HG02623 (cell line): ENCODE data around the gene SLC27A3.
A peak's percentile ranks its signal among the peaks of the same experiment; 100 is the strongest.

Experiments used
- ATAC-seq: cut with Tn5 transposase; IDR thresholded peaks from one replicate; pipeline ENCODE4 v1.9.1; 2021; ENCODE audit warnings: moderate library complexity; ENCODE audit not compliant: unreplicated experiment

The SLC27A3 gene

GRCh38 chr1:153796786-153797659, 21.8 kb downstream of the SLC27A3 start:
- no peak for ATAC-seq

- ATAC-seq = no peak
These were observed 23.2 kb downstream of the SLC27A3 start for GRCh38 chr1:153798468-153798780.

DNA sequence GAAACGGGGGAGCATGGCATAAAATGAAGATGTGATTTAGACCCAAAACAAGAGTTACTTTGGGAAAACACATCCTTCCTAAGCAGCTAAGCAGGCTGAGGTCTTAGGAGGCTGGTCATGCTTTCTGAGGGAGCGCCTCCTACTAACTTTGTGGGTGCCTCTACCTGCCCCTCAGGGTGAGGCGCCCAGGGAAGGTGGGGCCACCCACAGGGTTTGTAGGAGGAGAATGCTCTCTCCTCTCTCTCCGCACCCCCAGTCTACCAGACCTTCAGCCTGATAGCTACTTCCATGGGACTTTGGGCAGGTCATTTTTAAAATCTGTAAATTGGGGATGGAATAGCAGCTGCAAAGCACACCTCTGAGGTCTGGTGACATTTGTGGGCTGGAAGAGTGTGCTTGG, 23.8 kb downstream of the SLC27A3 start:
- no peak for ATAC-seq

DNA sequence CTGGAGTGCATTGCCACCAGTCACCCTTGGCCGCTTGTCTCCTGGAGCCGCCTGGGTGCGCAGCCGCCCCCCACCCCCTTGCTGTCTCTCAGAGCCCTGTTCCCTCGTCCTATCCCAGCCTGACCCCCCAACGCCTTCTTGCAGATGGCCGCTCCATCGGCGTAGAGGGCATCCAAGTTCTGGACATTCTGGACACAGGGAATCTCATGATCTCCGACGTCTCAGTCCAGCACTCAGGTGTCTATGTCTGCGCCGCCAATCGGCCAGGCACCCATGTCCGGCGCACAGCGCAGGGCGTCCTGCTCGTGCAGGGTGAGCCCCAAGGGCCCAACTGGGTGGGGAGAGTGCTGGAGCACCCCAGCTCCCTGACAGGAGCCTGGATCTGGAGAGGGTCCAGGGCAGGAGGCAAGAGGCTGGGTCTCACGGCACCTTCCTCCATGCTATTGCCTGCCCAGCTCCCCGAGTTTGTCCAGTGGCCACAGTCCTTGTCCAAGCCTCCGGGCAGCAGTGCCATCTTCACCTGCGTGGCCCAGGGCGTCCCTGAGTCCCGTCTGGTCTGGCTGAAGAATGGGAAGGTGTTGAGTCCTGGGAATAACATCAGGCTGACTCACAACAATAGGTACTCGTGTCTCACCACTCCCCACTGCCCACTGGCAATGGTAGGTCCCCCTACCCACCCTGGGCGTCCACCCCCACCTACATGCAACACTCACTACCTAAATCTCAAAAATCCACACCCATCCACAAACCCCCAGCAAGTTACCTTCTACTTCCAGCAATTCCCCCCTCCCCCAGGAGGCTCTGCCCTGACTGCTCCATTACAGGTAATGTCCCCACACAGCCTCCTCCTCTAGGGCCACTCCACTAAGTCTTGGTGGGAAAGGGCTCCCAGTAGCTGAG, 24.6 kb downstream of the SLC27A3 start:
- no peak for ATAC-seq

DNA sequence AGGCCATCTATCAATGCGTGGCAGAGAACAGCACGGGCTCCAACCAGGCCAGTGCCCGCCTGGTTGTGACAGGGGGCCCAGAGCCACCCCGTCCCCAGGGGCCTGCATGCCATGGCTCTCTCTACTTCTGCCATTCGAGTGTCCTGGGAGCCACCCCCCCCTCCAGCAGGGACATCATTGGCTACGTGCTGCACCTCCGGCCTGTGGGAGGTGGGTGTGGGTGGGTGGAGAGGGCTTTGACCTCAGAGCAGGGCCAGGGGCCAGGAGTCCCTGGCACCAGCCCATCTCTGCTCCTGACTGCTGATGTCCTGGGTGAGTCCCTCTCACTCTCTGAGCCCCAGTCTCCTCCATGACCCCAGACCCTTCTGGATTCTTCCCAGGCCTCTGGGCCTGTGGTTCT, 25.3 kb downstream of the SLC27A3 start:
- no peak for ATAC-seq

DNA sequence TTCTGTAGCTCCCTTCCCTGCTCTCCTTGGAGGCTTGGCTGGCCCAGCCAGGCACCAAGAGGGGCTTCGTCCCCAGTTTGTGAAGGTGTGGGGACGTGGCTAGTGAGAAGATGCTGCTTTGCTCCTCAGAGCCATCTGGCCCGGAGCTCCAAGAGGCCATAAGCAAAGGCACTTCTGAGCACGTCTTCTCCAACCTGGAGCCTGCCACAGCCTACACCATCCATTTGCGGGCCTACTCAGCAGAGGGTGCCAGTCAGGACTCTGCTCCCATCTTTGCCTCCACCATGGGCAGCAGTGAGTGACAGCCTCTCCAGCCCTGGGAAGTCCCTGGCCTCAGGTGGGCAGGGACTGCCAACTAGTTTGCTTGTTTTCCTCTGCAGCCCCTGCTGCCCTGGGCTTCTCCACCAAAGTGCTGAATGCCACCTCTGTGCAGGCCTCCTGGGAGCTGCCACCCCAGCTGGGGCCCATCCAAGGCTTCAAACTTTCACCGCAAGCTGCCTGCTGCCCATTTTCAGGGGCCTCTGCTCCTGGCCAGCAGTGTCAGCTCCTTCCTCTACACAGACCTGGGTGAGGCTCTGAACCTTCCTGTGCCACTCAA, 25.9 kb downstream of the SLC27A3 start:
- ATAC-seq = no peak

- no peak for ATAC-seq
These were observed 26.8 kb downstream of the SLC27A3 start for GRCh38 chr1:153801786-153802697.

- no peak for ATAC-seq
These were observed 28.4 kb downstream of the SLC27A3 start for GRCh38 chr1:153803470-153804056.

DNA sequence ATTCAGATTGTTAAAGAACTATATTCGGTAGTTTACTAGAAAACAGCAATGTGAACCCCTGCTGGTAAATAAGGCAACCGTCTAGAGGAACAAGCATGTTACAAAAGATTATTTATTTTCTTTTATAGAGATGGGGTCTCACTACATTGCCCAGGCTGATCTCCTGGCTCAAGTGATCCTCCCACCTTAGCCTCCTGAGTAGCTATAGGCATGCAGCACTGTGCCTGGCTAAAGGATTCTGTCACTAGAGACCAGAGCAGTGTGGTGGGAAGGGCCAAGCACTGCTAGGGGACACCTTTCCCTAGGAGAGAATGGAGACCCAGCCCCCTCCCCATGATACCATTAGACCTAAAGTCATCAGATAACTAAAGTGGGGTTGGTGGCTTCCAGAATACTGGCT, 28.9 kb downstream of the SLC27A3 start:
- no peak for ATAC-seq

GRCh38 chr1:153805042-153805745, 30.0 kb downstream of the SLC27A3 start:
- ATAC-seq = peak; percentile 86

DNA sequence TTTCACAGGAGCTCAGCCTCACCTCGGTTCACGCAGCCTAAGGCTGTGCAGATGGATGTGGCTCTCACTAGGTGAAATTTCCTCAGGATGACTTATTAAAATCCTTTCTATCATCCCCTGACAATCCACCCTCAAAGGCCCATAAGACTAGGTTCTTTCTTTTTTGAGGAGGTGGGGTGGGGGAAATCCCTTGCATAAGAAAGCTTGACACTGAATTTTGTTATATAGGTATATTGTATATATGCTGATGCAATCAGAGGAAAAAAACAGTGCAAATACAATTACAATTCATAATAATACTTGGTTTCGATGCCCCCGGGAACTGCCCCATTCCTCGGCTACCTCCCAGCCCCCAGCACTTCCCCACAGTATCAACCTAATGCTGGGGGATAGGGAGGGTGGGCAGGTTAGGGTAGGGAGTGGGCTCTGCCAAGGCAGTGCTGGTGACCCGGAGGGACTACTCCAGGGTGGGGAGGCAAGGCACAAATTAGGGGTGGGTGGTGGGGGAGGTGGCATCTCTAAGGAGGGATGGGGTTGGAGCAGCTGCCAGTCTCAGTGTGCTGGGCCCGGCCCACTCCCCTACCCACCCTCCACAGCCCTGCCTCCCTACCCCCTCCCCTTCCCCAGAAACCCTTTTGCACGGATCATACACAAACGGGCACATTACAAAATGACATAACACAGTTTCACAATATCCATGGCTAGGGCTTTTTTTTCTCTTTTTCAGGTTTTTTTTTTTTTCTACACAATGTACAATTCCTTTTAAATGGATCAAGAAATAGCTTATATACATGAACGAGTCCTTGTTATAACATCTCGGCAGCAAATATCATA, 30.9 kb downstream of the SLC27A3 start:
- no peak for ATAC-seq

GRCh38 chr1:153816283-153816889, 41.2 kb downstream of the SLC27A3 start:
- ATAC-seq = no peak

DNA sequence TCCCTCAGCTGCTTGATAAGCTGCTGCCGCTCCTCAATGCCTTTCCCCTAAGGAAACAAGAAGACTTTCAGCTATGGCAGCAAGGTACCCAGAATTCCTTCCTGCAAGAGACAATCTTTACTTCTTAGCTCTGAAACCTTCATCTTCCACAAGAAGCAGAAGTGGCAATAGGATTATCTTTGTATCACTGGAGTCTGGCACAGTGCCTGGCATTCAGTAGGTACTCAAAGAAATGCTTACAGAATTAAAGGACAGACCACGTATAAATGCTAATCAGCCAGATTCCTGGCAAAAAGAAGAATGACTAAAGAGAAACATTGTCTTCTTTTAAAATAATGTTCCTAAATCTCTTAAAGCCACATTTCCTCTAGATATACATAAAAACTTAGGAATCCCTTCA, 43.7 kb downstream of the SLC27A3 start:
- no peak for ATAC-seq

GRCh38 chr1:153827168-153827964, 52.2 kb downstream of the SLC27A3 start:
- no peak for ATAC-seq
